ENCODE results near the gene ZNF217. TPM values are rescaled to one million over a fixed set of nuclear protein-coding genes. Genes with fewer than 3 reads are reported as not detected.
"Not testable (repeated sequence)": the region's sequence is repeated elsewhere in the genome, so short reads cannot be mapped to it uniquely, and the experiment has no call there.

The ZNF217 gene
- polyA plus RNA-seq, 3 donors = 10.5 to 41.5 (median 24.4) TPM

DNA sequence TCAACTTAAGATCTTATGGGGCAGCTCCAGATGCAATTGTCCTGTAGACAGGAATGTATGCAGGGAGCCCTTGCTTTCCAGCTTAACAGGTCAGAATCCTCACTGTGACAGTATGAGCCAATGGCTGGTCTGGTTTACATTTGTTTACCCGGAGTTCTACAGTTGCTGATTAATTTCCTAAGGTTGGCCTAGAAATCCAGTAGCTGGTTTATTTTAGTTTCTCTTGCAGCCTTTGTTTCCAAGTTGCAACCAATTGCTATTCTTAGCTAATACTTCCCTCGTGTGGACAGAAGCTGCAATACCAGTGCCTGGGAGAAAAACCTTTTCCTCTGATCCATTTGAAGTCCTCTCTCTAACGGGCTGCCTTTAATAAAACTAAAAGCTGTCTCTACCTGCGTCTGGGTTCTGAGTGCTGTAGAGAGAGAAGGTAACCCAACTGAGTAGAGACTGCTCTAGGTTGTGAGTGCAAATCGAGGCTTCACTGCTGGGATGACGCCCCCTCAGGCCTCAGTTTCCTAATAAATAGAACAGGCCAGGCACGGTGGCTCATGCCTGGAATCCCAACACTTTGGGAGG is 45.9 kb downstream of the ZNF217 start:
- no peak overlapping the region for H3K27ac Mint-ChIP-seq

GRCh38 chr20:53539516-53539915 is 54.1 kb downstream of the ZNF217 start:
- H3K36me3 Mint-ChIP-seq = no peaks in the 10 kb centered on the region
- Histone ChIP-seq H2AFZ (ENCODE audit: insufficient read depth, low read depth, low read length, poor library complexity, severe bottlenecking) (no peak overlapping the region), H3K79me2 (ENCODE audit: insufficient read depth, low read length) (no peaks in the 10 kb centered on the region), H3K9ac (ENCODE audit: insufficient read depth, low read length, poor library complexity, severe bottlenecking) (no peak overlapping the region), H3K9me3 (replicated peaks in 1 of 2; ENCODE audit: control insufficient read depth in 1 of 2, insufficient read depth in 1 of 2, low read length in 2 of 2) (no peaks in the 10 kb centered on the region), H4K20me1 (ENCODE audit: insufficient read depth, low read length) (no peaks in the 10 kb centered on the region), H3K4me2 (replicated peaks; ENCODE audit: extremely low read depth, low read length, poor library complexity, severe bottlenecking) (no peak overlapping the region), H3K36me3 (replicated peaks in 1 of 2; ENCODE audit: control insufficient read depth in 1 of 2, insufficient read depth in 2 of 2, low read length in 2 of 2) (no peaks in the 10 kb centered on the region), H3K4me3 (replicated peaks in 1 of 3; ENCODE audit: low read depth in 2 of 3, low read length in 3 of 3) (no peak overlapping the region), H3K27me3 (ENCODE audit: control insufficient read depth in 2 of 2, insufficient read depth in 2 of 2, low read length in 2 of 2) (no peaks in the 10 kb centered on the region), H3K4me1 (ENCODE audit: control insufficient read depth in 1 of 2, insufficient read depth in 2 of 2, low read length in 2 of 2) (no peaks in the 10 kb centered on the region), H3K27ac (ENCODE audit: low read depth in 1 of 2, low read length in 2 of 2) (no peak overlapping the region)
- TF ChIP-seq CTCF (IDR thresholded peaks at IDR 0.05) = no peak
- intact Hi-C loops (cut with micrococcal nuclease) = no loop called here
- H3K9me3 Mint-ChIP-seq = peaks cover 0 to 2% (median 0%) of the 10 kb centered on the region in 7 donors
- DNase-seq = no peak
- no peak overlapping the region for H3K4me3 Mint-ChIP-seq
- no peaks in the 10 kb centered on the region for H3K4me1 Mint-ChIP-seq
- no peak overlapping the region for H3K27ac Mint-ChIP-seq
- WGBS (ENCODE audit: insufficient coverage) = 94% methylated on average over 2 of the region's 4 CpGs
- peaks cover 0 to 4% (median 1%) of the 10 kb centered on the region in 3 donors for H3K27me3 Mint-ChIP-seq (ENCODE audit: low read depth in 3 of 3)

More for the DNA sequence above, 45.9 kb downstream of the ZNF217 start:
- Histone ChIP-seq H3K79me2 (ENCODE audit: insufficient read depth, low read length) (no peaks in the 10 kb centered on the region), H3K27me3 (ENCODE audit: control insufficient read depth in 2 of 2, insufficient read depth in 2 of 2, low read length in 2 of 2) (no peaks in the 10 kb centered on the region), H2AFZ (ENCODE audit: insufficient read depth, low read depth, low read length, poor library complexity, severe bottlenecking) (no peak overlapping the region), H3K4me1 (ENCODE audit: control insufficient read depth in 1 of 2, insufficient read depth in 2 of 2, low read length in 2 of 2) (no peaks in the 10 kb centered on the region), H3K9me3 (replicated peaks in 1 of 2; ENCODE audit: control insufficient read depth in 1 of 2, insufficient read depth in 1 of 2, low read length in 2 of 2) (no peaks in the 10 kb centered on the region), H3K36me3 (replicated peaks in 1 of 2; ENCODE audit: control insufficient read depth in 1 of 2, insufficient read depth in 2 of 2, low read length in 2 of 2) (no peaks in the 10 kb centered on the region), H3K9ac (ENCODE audit: insufficient read depth, low read length, poor library complexity, severe bottlenecking) (no peak overlapping the region), H3K4me2 (replicated peaks; ENCODE audit: extremely low read depth, low read length, poor library complexity, severe bottlenecking) (no peak overlapping the region), H3K27ac (ENCODE audit: low read depth in 1 of 2, low read length in 2 of 2) (no peak overlapping the region), H4K20me1 (ENCODE audit: insufficient read depth, low read length) (no peaks in the 10 kb centered on the region), H3K4me3 (replicated peaks in 1 of 3; ENCODE audit: low read depth in 2 of 3, low read length in 3 of 3) (no peak overlapping the region)
- peaks cover 0 to 3% (median 2%) of the 10 kb centered on the region in 3 donors for H3K27me3 Mint-ChIP-seq (ENCODE audit: low read depth in 3 of 3)
- TF ChIP-seq CTCF (IDR thresholded peaks at IDR 0.05) = peak; percentile 57
- peak; percentile 15 to 31 (median 15) for DNase-seq
- 67% methylated on average over 4 of the region's 7 CpGs for WGBS (ENCODE audit: insufficient coverage)
- intact Hi-C loops (cut with micrococcal nuclease) = loop anchor here in 1 of 2 donors (5.0 kb wide), 1 partner anchor 390 kb away; no protein-coding TSS in a partner anchor
- peaks cover 0 to 7% of the 10 kb centered on the region in 2 donors for H3K36me3 Mint-ChIP-seq
- peaks cover 0 to 6% (median 0%) of the 10 kb centered on the region in 7 donors for H3K9me3 Mint-ChIP-seq
- peaks cover 7% of the 10 kb centered on the region for H3K4me1 Mint-ChIP-seq
- H3K4me3 Mint-ChIP-seq = no peak overlapping the region

GRCh38 chr20:53536382-53536781 is 57.3 kb downstream of the ZNF217 start:
- intact Hi-C loops (cut with micrococcal nuclease); H3K4me3 Mint-ChIP-seq: not testable (repeated sequence)

More at GRCh38 chr20:53536382-53536781, 57.3 kb downstream of the ZNF217 start:
- H3K4me3 ChIP-seq (replicated peaks in 1 of 3; ENCODE audit: low read depth in 2 of 3, low read length in 3 of 3); H3K27me3 ChIP-seq (ENCODE audit: control insufficient read depth in 2 of 2, insufficient read depth in 2 of 2, low read length in 2 of 2); H3K36me3 ChIP-seq (replicated peaks in 1 of 2; ENCODE audit: control insufficient read depth in 1 of 2, insufficient read depth in 2 of 2, low read length in 2 of 2); H3K9ac ChIP-seq (ENCODE audit: insufficient read depth, low read length, poor library complexity, severe bottlenecking); H3K79me2 ChIP-seq (ENCODE audit: insufficient read depth, low read length); DNase-seq; H4K20me1 ChIP-seq (ENCODE audit: insufficient read depth, low read length); H3K27ac ChIP-seq (ENCODE audit: low read depth in 1 of 2, low read length in 2 of 2); H3K9me3 Mint-ChIP-seq; H3K4me2 ChIP-seq (replicated peaks; ENCODE audit: extremely low read depth, low read length, poor library complexity, severe bottlenecking); H3K9me3 ChIP-seq (replicated peaks in 1 of 2; ENCODE audit: control insufficient read depth in 1 of 2, insufficient read depth in 1 of 2, low read length in 2 of 2); H2AFZ ChIP-seq (ENCODE audit: insufficient read depth, low read depth, low read length, poor library complexity, severe bottlenecking); H3K36me3 Mint-ChIP-seq: not testable (repeated sequence)
- WGBS (ENCODE audit: insufficient coverage) = no CpG with 5 or more reads among the region's 3 CpGs
- Mint-ChIP-seq H3K27ac (peak overlapping the region in 1 of 7 donors; percentile 33), H3K27me3 (ENCODE audit: low read depth in 3 of 3) (peaks cover 1 to 11% (median 8%) of the 10 kb centered on the region in 3 donors), H3K4me1 (peaks cover 15% of the 10 kb centered on the region)
- H3K4me1 ChIP-seq (ENCODE audit: control insufficient read depth in 1 of 2, insufficient read depth in 2 of 2, low read length in 2 of 2) = peaks cover 5 to 10% of the 10 kb centered on the region in 2 donors

All from CD14-positive monocyte (primary cell).